Rectal smooth muscle tissue (tissue), 1 donor: Measurements from ENCODE around the gene COMMD1.

Experiments
- H3K27ac ChIP-seq: one replicate; pipeline ENCODE4 v1.7.0; 2013; ENCODE audit warnings: low read depth, low read length, inconsistent platforms
- H3K27me3 ChIP-seq: one replicate; pipeline ENCODE4 v1.7.0; 2013; ENCODE audit warnings: low read length; ENCODE audit not compliant: control insufficient read depth, insufficient read depth
- H3K36me3 ChIP-seq: one replicate; pipeline ENCODE4 v1.7.0; 2013; ENCODE audit warnings: low read length; ENCODE audit not compliant: control insufficient read depth, insufficient read depth
- H3K4me1 ChIP-seq: one replicate; pipeline ENCODE4 v1.7.0; 2013; ENCODE audit warnings: low read length; ENCODE audit not compliant: control insufficient read depth, insufficient read depth
- H3K4me3 ChIP-seq: one replicate; pipeline ENCODE4 v1.7.0; 2013; ENCODE audit warnings: low read length
- H3K9ac ChIP-seq: one replicate; pipeline ENCODE4 v1.7.0; 2013; ENCODE audit warnings: low read length

The COMMD1 gene

GRCh38 chr2:62163834-62164233 is 258.4 kb downstream of the COMMD1 start:
- H3K4me3 ChIP-seq = no peak overlapping the region
- no peak overlapping the region for H3K27ac ChIP-seq
- H3K9ac ChIP-seq = no peak overlapping the region
- no peaks in the 10 kb centered on the region for H3K4me1 ChIP-seq
- no peaks in the 10 kb centered on the region for H3K27me3 ChIP-seq
- no peaks in the 10 kb centered on the region for H3K36me3 ChIP-seq

- H3K4me3 ChIP-seq = no peak overlapping the region
- H3K4me1 ChIP-seq = no peaks in the 10 kb centered on the region
- no peaks in the 10 kb centered on the region for H3K27me3 ChIP-seq
- no peaks in the 10 kb centered on the region for H3K36me3 ChIP-seq
- H3K27ac ChIP-seq = no peak overlapping the region
- no peak overlapping the region for H3K9ac ChIP-seq
These were observed 270.3 kb downstream of the COMMD1 start for GRCh38 chr2:62175728-62176127.

GRCh38 chr2:62176801-62177200 is 271.3 kb downstream of the COMMD1 start:
- no peaks in the 10 kb centered on the region for H3K27me3 ChIP-seq
- no peaks in the 10 kb centered on the region for H3K4me1 ChIP-seq
- H3K4me3 ChIP-seq = no peak overlapping the region
- H3K36me3 ChIP-seq = no peaks in the 10 kb centered on the region
- H3K27ac ChIP-seq = no peak overlapping the region
- H3K9ac ChIP-seq = no peak overlapping the region

- Histone ChIP-seq H3K27ac (no peak overlapping the region), H3K9ac (no peak overlapping the region), H3K4me1 (no peaks in the 10 kb centered on the region), H3K27me3 (no peaks in the 10 kb centered on the region), H3K4me3 (no peak overlapping the region), H3K36me3 (no peaks in the 10 kb centered on the region)
These were observed 272.0 kb downstream of the COMMD1 start for GRCh38 chr2:62177392-62178049.

GRCh38 chr2:62178741-62179271 is 273.3 kb downstream of the COMMD1 start:
- Histone ChIP-seq H3K4me3 (no peak overlapping the region), H3K27ac (no peak overlapping the region), H3K4me1 (no peaks in the 10 kb centered on the region), H3K27me3 (no peaks in the 10 kb centered on the region), H3K9ac (no peak overlapping the region), H3K36me3 (no peaks in the 10 kb centered on the region)

- Histone ChIP-seq H3K9ac (no peak overlapping the region), H3K27me3 (no peaks in the 10 kb centered on the region), H3K36me3 (no peaks in the 10 kb centered on the region), H3K4me1 (no peaks in the 10 kb centered on the region), H3K27ac (no peak overlapping the region), H3K4me3 (no peak overlapping the region)
These were observed 275.5 kb downstream of the COMMD1 start for GRCh38 chr2:62180975-62181374.

GRCh38 chr2:62181843-62182242 is 276.4 kb downstream of the COMMD1 start:
- Histone ChIP-seq H3K27me3 (no peaks in the 10 kb centered on the region), H3K36me3 (no peaks in the 10 kb centered on the region), H3K27ac (no peak overlapping the region), H3K4me1 (no peaks in the 10 kb centered on the region), H3K9ac (no peak overlapping the region), H3K4me3 (no peak overlapping the region)

- no peaks in the 10 kb centered on the region for H3K27me3 ChIP-seq
- no peak overlapping the region for H3K4me3 ChIP-seq
- no peaks in the 10 kb centered on the region for H3K4me1 ChIP-seq
- no peaks in the 10 kb centered on the region for H3K36me3 ChIP-seq
- H3K9ac ChIP-seq = no peak overlapping the region
- H3K27ac ChIP-seq = no peak overlapping the region
These were observed 279.2 kb downstream of the COMMD1 start for GRCh38 chr2:62184512-62185230.
